ENCODE results near the gene SLC35D2.

SLC35D2 gene

GRCh38 chr9:96305171-96305570 lies 78.3 kb downstream of the SLC35D2 start:
- TF ChIP-seq SIN3A (IDR thresholded peaks at IDR 0.05; ENCODE audit: borderline replicate concordance, insufficient read depth, low read length) = no peak

- no peak for TF ChIP-seq POLR2AphosphoS5 (IDR thresholded peaks at IDR 0.05; ENCODE audit: low read depth, low read length)
- TF ChIP-seq FOXP2 (optimal IDR thresholded peaks at IDR 0.05; ENCODE audit: borderline replicate concordance, extremely low read depth, extremely low read length, insufficient read depth) = no peak
- TF ChIP-seq REST (IDR thresholded peaks at IDR 0.05; ENCODE audit: insufficient read depth in 1 of 2, low read depth in 2 of 2, low read length in 2 of 2) = no peak
- no peak for TF ChIP-seq TAF1 (IDR thresholded peaks at IDR 0.05; ENCODE audit: borderline replicate concordance, insufficient read depth, low read length)
- TF ChIP-seq SIN3A (IDR thresholded peaks at IDR 0.05; ENCODE audit: borderline replicate concordance, insufficient read depth, low read length) = no peak
These were observed 79.3 kb downstream of the SLC35D2 start for GRCh38 chr9:96304230-96304629.

GRCh38 chr9:96302021-96302420 lies 81.5 kb downstream of the SLC35D2 start, which contains the start of gene HSD17B3:
TSS of gene HSD17B3 (minus strand) at chr9:96302176. CDS start at chr9:96302104, 72 bp downstream.
- no peak for TF ChIP-seq TAF1 (IDR thresholded peaks at IDR 0.05; ENCODE audit: borderline replicate concordance, insufficient read depth, low read length)
- TF ChIP-seq FOXP2 (optimal IDR thresholded peaks at IDR 0.05; ENCODE audit: borderline replicate concordance, extremely low read depth, extremely low read length, insufficient read depth) = no peak
- no peak for TF ChIP-seq POLR2AphosphoS5 (IDR thresholded peaks at IDR 0.05; ENCODE audit: low read depth, low read length)
- no peak for TF ChIP-seq REST (IDR thresholded peaks at IDR 0.05; ENCODE audit: insufficient read depth in 1 of 2, low read depth in 2 of 2, low read length in 2 of 2)
- no peak for TF ChIP-seq SIN3A (IDR thresholded peaks at IDR 0.05; ENCODE audit: borderline replicate concordance, insufficient read depth, low read length)

- TF ChIP-seq SIN3A (IDR thresholded peaks at IDR 0.05; ENCODE audit: borderline replicate concordance, insufficient read depth, low read length) = no peak
- TF ChIP-seq FOXP2 (optimal IDR thresholded peaks at IDR 0.05; ENCODE audit: borderline replicate concordance, extremely low read depth, extremely low read length, insufficient read depth) = no peak
- no peak for TF ChIP-seq TAF1 (IDR thresholded peaks at IDR 0.05; ENCODE audit: borderline replicate concordance, insufficient read depth, low read length)
- no peak for TF ChIP-seq REST (IDR thresholded peaks at IDR 0.05; ENCODE audit: insufficient read depth in 1 of 2, low read depth in 2 of 2, low read length in 2 of 2)
- TF ChIP-seq POLR2AphosphoS5 (IDR thresholded peaks at IDR 0.05; ENCODE audit: low read depth, low read length) = no peak
These were observed 83.7 kb downstream of the SLC35D2 start for GRCh38 chr9:96299823-96300222.

GRCh38 chr9:96294159-96294545 lies 89.4 kb downstream of the SLC35D2 start:
- TF ChIP-seq REST (IDR thresholded peaks at IDR 0.05; ENCODE audit: insufficient read depth in 1 of 2, low read depth in 2 of 2, low read length in 2 of 2) (no peak), FOXP2 (optimal IDR thresholded peaks at IDR 0.05; ENCODE audit: borderline replicate concordance, extremely low read depth, extremely low read length, insufficient read depth) (no peak), SIN3A (IDR thresholded peaks at IDR 0.05; ENCODE audit: borderline replicate concordance, insufficient read depth, low read length) (no peak), POLR2AphosphoS5 (IDR thresholded peaks at IDR 0.05; ENCODE audit: low read depth, low read length) (no peak), TAF1 (IDR thresholded peaks at IDR 0.05; ENCODE audit: borderline replicate concordance, insufficient read depth, low read length) (no peak)

All from PFSK-1 (cell line).